ENCODE data around the gene NFIB. TPM values are rescaled to one million over a fixed set of nuclear protein-coding genes. Genes with fewer than 3 reads are reported as not detected.

Gene NFIB
- total RNA-seq, 1 donor from 2014 or later = 0.30 TPM

DNA sequence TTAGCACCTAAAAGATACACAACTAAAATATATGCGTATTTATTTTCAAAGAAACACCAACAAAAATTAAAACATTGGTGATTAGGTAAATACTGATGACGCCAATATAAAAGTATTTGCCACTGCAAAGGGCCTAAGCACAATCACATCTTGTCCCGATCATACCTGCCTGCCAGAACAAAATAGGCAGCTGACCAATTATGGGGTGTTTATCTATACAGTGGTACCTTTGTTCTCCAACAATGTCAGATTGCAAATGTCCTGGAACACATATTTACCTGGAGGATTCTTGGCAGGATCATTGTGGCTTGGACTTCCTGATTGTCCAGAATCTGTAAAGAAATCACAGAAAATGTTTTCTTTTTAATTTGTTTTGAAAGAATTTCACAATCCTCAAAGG is 134.5 kb downstream of the NFIB start:
- Histone ChIP-seq H4K20me1 (ENCODE audit: low read depth) (no peaks in the 10 kb centered on the region), H3K27me3 (no peaks in the 10 kb centered on the region), H3K9ac (no peak overlapping the region), H3K9me3 (ENCODE audit: low read depth) (no peaks in the 10 kb centered on the region), H3K79me2 (ENCODE audit: low read depth) (no peaks in the 10 kb centered on the region), H3K4me3 (no peak overlapping the region), H3F3A (ENCODE audit: low read depth) (no peaks in the 10 kb centered on the region), H3K4me2 (no peak overlapping the region), H3K27ac (no peak overlapping the region), H2AFZ (replicated peaks) (no peak overlapping the region), H3K36me3 (no peaks in the 10 kb centered on the region), H3K4me1 (no peaks in the 10 kb centered on the region)
- no peaks in the 10 kb centered on the region for H3K9me3 Mint-ChIP-seq
- H3K27ac Mint-ChIP-seq = no peak overlapping the region
- TF ChIP-seq EZH2 (IDR thresholded peaks at IDR 0.05) = no peak
- TF ChIP-seq CTCF (IDR thresholded peaks at IDR 0.05) = no peak
- TF ChIP-seq EZH2phosphoT487 (IDR thresholded peaks at IDR 0.05) = no peak
- peaks cover 7% of the 10 kb centered on the region for H3K36me3 Mint-ChIP-seq
- H3K4me3 Mint-ChIP-seq = no peak overlapping the region
- H3K27me3 Mint-ChIP-seq (ENCODE audit: insufficient read depth, low read depth) = peaks cover 2% of the 10 kb centered on the region
- no peaks in the 10 kb centered on the region for H3K4me1 Mint-ChIP-seq
- no peak for DNase-seq (ENCODE audit: low spot score)

GRCh38 chr9:14175778-14176177 is 138.2 kb downstream of the NFIB start:
- H3K4me3 ChIP-seq = no peak overlapping the region
- H3K27ac ChIP-seq = no peak overlapping the region
- no peaks in the 10 kb centered on the region for H3K9me3 ChIP-seq (ENCODE audit: low read depth)
- Mint-ChIP-seq H3K4me3 (no peak overlapping the region), H3K27ac (no peak overlapping the region), H3K4me1 (no peaks in the 10 kb centered on the region), H3K27me3 (ENCODE audit: insufficient read depth, low read depth) (peaks cover 2% of the 10 kb centered on the region), H3K36me3 (peaks cover 7% of the 10 kb centered on the region), H3K9me3 (no peaks in the 10 kb centered on the region)
- TF ChIP-seq EZH2phosphoT487 (IDR thresholded peaks at IDR 0.05) (no peak), EZH2 (IDR thresholded peaks at IDR 0.05) (no peak), CTCF (IDR thresholded peaks at IDR 0.05) (no peak)
- no peaks in the 10 kb centered on the region for H3K4me1 ChIP-seq
- no peaks in the 10 kb centered on the region for H3K27me3 ChIP-seq
- no peak overlapping the region for H3K9ac ChIP-seq
- H3K4me2 ChIP-seq = no peak overlapping the region
- no peaks in the 10 kb centered on the region for H3K79me2 ChIP-seq (ENCODE audit: low read depth)
- H2AFZ ChIP-seq (replicated peaks) = no peak overlapping the region
- H4K20me1 ChIP-seq (ENCODE audit: low read depth) = no peaks in the 10 kb centered on the region
- H3F3A ChIP-seq (ENCODE audit: low read depth) = no peaks in the 10 kb centered on the region
- H3K36me3 ChIP-seq = no peaks in the 10 kb centered on the region
- no peak for DNase-seq (ENCODE audit: low spot score)

- Mint-ChIP-seq H3K4me1 (no peaks in the 10 kb centered on the region), H3K27me3 (ENCODE audit: insufficient read depth, low read depth) (peaks cover 2% of the 10 kb centered on the region), H3K9me3 (no peaks in the 10 kb centered on the region), H3K27ac (no peak overlapping the region), H3K4me3 (no peak overlapping the region), H3K36me3 (peaks cover 7% of the 10 kb centered on the region)
- Histone ChIP-seq H3F3A (ENCODE audit: low read depth) (no peaks in the 10 kb centered on the region), H3K79me2 (ENCODE audit: low read depth) (no peaks in the 10 kb centered on the region), H3K27me3 (no peaks in the 10 kb centered on the region), H3K36me3 (no peaks in the 10 kb centered on the region), H3K4me2 (no peak overlapping the region), H3K9me3 (ENCODE audit: low read depth) (no peaks in the 10 kb centered on the region), H3K27ac (no peak overlapping the region), H4K20me1 (ENCODE audit: low read depth) (no peaks in the 10 kb centered on the region), H3K4me1 (no peaks in the 10 kb centered on the region), H3K9ac (no peak overlapping the region), H2AFZ (replicated peaks) (no peak overlapping the region), H3K4me3 (no peak overlapping the region)
- TF ChIP-seq EZH2phosphoT487 (IDR thresholded peaks at IDR 0.05) (no peak), CTCF (IDR thresholded peaks at IDR 0.05) (no peak), EZH2 (IDR thresholded peaks at IDR 0.05) (no peak)
- DNase-seq (ENCODE audit: low spot score) = no peak
Measured at GRCh38 chr9:14173713-14174112, 140.2 kb downstream of the NFIB start.
